HCEC 1CT (cell line): Measurements from ENCODE around the gene HNRNPA2B1.

Experiments
- DNase-seq: peaks from one replicate; pipeline ENCODE4 v3.0.0-alpha.2; 2017

HNRNPA2B1 gene

DNA sequence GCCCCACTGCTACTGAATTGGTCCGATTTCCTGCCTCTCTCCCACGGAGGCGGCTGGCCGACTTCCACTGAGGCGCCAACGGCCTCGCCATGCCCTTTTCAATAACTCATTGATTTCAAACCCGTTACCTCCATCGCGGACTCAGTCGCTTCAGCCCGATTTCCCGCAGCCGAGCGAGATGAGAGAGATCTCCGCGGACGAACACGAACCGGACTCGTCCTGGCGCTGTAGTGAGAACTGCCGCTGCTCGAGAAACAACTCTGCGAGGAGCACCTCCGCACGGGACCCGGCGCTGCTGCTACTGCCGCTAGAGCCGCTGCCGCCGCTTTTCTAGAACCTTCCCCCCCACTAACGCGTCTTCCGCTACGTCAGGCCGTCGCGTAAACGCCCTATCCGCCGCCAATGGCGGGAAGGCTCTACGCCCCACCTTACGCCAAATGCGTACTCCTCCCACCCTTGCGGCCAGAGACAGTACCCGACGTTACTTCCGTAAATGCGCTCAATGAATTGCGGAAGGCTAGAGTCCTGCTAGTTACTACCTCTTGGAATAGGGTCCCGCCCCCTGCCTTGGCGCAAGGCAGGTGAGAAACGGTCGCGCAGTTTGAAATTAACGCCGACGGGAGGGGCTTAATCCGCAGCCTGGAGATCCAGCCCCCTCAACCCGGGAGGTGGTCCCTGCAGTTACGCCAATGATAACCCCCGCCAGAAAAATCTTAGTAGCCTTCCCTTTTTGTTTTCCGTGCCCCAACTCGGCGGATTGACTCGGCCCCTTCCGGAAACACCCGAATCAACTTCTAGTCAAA, at the start of gene HNRNPA2B1:
HNRNPA2B1 (minus strand) TSS at position 303 of the 803 bp plus-strand sequence; CDS start at position 134, 169 bp downstream.
- DNase-seq = peak; percentile 92

DNA sequence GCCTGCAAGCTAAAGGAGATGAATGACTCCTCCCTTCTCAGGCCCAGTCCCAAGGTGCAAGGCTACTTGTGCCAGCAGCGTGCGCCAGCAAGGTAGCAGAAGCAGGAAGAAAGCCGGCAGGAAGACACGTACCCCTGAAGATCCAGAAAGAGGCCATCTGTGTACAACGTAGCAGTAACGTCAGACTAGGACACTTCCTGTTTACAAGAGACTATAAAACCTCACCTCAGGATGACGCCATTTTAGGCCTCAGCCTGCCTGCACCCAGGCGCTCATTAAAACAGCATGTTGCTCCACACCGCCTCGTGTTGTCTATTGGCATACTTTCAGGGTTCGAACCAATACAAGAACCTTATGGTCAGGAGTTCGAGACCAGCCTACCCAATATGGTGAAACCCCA, 49.7 kb upstream of the HNRNPA2B1 start:
- no peak for DNase-seq

DNA sequence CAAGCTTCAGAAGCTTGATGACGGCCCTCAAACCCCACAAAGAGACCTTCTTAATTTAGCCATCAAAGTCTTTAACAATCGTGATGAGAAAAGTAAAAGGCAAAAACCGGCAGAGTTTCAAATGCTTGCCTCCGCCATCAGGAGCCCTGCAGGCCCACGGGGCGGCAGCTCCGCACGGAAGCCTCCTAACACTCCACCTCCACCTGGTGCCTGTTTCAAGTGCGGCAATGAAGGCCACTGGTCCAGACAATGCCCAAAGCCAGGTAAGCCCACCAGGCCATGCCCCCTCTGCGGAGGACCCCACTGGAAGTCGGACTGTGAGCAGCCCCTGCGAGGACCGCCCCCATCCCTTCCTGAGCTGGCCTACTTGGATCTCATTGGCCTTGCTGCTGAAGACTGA, 44.6 kb upstream of the HNRNPA2B1 start:
- DNase-seq = no peak

DNA sequence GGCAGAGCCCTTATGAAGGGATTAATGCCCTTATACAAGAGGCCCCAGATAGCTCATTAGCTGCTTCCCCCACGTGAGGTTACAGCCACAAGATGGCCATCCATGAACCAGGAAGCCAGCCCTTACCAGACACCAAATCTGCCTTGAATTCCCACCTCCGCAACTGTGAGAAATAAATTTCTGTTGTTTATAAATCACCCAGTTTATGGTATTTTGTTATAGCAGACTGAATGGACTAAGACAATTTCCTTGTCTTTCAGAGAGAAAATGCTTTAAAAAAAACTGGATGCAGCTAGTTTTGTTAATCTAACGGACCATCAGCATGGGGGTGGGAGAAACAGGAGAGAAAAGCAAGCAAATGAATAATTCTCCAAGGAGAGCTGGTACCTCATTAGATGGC, 37.5 kb upstream of the HNRNPA2B1 start:
- DNase-seq = no peak

DNA sequence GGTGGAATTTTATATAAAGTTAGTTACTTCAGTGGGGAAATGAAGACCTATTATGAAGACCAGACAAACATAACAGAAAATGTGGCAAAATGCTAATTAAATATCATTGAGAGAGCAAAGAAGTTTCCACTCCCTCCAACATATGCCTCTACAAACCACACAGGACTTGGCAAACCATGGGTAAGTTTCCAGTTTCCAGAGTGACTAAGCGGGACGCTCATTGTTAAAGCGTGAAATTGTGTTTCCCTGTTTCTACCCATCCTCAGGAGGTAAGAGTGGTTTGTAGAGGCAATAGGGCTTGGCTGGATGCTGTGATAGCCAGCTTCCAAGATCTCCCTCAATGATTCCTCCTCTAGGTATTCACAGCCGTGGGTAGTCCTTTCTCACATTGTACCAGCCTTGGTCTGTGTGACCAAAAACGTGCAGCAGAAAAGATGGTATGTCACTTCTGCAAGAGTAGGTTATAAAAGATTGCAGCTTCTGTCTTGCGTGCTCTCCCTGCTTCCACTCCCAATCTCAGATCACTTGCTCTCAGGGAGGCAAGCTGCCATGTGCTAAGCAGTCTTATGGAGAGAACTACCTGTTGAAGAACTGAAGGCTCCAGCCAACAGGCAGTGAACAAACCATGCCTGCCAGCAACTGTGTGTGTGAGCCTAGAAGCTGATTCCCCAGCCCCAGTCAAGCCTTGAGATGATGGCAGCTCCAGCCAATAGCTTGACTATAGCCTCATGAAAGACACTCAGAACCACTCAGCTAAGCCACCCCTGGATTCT, 36.7 kb upstream of the HNRNPA2B1 start:
- no peak for DNase-seq

DNA sequence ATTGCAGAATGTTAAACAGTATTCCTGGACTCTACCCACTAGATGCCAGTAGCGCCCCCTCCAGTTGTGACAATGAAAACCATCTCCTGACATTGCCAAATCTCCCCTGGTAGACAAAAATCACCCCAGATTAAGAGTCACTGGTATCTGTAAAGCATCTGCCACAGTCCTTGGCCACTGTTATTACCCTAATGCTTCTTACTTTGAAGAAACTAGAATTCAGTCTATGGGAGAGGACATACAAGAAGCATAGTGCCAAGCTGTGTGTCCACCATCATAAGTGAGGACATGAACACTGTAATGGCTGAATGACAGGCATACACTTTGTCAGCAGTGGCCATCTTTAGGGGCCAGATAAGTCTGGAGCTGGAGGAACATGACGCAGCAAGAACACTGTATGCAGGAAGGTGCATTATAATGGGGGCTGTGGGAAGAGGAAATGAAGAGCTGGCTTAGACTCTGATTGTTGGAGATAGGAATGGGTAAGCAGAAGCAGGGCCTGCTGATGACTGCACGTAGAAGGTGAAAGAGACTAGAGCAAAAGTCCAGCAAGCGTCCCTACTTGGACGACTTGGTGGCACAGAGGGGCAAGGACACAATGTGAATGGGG, 33.5 kb upstream of the HNRNPA2B1 start:
- DNase-seq = no peak

DNA sequence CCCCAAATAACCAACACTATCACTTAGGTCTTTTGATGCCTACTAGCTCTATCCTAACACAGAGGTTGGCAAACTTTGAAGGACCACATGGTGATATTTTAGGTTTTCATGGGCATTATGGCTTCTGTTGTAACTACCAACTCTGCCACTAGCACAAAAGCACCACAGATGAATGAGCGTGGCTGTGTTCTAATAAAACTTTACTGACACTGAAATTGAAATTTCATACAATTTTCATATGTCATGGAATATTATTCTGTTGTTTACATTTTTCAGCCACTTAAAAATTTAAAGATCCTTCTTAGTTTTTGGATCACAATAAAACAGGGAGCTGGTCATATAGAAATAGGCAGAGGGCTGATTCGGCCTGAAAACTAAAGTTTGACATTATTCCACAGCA, 27.4 kb upstream of the HNRNPA2B1 start:
- no peak for DNase-seq

DNA sequence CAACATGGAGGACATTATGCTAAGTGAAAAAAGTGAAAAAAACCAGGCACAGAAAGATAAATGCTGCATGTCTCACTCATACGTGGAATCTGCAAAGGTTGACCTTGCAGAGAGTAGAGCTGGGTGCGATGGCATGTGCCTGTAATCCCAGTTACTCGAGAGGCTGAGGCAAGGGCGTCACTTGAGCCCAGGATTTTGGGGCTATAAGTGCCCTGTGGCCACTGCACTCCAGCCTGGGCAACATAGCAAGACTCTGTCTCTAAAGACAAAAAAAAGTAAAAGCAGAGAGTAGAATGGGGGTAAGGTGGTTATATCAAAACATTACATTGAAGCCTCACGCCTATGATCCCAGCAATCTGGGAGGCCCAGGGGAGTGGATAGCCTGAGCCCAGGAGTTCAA, 23.8 kb upstream of the HNRNPA2B1 start:
- DNase-seq = no peak

DNA sequence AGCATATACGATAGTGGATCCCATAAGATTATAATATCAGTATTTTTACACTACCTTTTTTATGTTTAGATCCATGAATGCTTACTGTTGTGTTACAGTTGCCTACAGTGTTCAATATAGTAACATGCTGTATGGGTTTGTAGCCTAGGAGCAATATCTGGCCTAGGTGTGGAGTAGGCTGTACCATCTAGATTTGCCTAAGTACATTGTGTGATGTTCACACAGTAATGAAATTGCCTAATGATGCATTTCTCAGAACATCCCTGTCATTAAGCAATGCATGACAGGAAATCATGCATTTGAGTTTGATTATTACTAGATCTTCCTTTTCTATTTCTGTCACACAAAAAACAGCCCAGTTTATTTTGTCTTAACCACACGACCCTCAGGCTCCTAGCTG, 15.5 kb upstream of the HNRNPA2B1 start:
- DNase-seq = no peak

DNA sequence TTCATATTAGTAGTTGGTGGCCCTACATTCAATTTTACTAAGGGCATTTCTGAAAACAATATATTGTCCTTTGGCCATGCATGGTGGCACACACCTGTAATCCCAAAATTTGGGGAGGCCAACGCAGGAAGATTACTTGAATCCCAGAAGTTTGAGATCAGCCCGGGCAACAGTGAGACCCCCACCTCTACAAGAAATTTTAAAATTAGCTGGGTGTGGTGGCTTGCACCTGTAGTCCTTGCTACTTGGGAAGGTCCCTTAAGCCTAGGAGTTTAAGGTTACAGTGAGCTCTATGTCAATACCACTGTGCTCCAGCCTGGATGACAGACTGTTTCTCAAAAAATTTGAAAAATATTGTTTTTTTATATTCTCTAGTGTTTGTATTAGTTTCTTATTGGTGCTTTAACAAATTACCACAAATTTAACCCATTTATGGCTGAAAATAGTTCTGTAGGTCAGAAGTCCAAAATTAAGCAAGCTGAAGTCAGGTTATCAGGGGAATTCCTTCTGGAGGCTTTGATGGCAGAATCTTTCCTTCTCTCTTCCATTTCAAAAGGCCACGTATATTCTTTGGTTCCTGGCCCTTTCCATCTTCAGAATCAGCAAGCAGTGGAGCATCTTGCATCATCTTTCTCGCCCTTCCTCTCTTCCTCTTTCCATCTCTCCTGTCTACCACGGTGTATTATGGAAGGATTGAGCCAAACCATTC, 13.4 kb upstream of the HNRNPA2B1 start:
- DNase-seq = no peak

DNA sequence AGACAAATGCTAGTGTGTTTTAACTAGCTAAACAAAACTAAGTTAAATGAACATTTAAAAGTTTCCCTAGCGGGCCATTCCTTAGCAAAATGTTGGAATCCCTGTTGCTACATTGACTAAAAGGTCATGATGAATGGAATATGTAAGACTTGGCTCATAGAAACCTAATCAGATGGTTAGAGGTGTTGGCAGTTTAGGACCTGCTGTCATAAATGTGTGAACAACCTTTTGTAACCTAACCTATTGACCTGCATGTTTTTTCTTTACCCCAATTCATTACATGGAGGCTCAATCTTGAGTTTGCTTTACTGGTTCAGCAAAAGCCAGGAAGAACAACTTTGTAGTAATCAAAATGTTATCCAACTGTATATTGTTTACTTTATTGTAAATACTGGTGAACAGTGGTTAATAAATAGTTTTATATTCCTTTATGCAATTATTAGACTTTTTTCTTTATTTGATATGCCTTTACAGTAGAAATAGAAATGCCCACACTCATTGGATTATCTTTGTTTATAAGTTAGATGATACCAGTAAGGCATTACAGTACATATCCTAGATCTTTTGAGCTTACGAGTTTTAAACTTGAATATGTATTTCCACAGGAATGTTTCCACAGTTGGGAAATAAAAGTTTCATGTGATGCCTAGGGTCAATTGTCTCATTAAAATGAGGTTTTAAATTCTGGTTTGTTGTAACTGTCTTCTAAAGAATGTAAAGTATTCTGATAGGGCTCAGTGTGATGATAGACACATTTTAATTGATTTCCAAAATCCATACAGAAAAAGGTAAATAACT, 12.6 kb upstream of the HNRNPA2B1 start:
- no peak for DNase-seq

DNA sequence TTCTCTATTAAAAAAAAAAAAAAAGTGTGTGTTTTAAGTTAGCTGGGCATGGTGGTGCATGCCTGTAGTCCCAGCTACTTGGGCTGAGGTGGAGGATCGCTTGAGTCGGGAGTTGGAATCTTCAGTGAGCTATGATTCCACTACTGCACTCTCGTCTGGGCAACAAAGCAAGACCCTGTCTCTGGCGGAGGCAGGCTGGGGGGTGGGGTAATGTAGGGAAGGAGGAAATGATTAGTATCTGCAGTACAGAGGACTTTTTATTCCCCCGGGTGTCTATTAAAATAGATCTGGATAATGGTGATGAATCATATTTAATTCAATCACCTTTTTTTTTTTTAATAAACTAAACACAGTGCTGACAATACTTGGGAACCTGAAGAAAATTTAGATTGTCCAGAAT, 7.5 kb upstream of the HNRNPA2B1 start:
- no peak for DNase-seq

DNA sequence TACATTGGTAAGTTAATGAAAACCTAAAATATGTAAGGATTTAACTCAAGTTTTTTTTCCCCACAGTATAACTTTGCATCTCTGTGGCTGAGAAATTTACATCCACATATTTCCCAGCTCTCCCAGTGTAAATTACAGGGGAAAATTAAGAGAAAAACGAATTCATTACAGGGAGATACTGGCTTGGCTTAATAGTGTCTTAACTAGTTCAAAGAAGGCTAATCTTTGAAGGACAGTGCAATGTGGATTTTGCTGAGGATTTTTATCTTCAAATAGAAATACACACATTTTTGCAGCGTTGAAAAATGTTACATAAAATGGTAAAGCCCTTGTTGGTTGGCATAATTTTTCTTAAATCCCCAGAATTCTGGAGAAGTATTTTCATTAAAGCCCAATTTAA, 2.5 kb upstream of the HNRNPA2B1 start:
- DNase-seq = no peak

DNA sequence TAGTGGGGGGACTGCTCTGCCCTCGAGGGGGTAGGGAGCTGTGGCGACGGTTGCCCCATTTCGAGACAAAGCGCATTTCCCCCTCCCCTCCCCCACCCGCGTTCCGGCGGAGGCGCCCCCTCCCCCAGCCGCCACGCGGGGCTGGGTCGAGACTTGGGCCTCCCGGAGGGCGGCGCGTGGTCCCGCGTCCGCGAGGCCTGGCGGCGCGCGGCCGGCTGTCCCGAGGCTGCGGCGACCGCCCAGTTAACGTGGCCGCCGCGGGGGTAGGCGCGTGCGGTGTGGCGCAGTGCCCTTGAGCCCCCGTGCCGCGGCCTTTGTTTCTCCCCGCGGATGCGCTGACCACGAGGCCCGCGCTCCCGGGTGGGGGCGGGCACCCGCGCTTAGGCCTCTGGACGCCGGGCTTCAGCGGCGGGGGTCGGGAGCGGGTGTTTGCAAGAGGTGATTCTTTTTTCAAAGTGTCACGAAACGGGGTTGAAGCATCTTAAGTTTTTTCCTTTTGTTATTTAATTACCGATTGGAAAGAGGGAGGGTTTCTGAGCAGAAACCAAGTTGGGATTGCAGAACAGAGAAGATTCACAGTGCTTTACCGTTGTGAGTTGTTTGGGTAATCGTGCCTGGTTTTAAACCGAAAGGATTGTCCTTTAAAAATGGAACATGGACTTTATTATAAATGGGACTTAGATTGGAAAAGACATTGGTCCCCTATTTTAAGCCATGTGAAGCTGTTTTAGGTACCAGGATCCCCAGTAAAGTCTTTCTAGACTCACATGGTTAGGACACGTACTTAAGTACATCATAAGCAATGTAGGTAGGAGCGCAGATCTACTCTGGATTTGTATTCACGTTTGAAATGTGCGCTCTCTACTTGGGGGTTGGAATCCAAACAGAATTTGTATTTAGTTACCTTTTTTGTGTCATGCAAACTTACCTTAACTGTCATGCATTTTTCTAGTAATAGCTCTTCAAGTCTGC, 1.8 kb upstream of the HNRNPA2B1 start:
- peak; percentile 25 for DNase-seq

DNA sequence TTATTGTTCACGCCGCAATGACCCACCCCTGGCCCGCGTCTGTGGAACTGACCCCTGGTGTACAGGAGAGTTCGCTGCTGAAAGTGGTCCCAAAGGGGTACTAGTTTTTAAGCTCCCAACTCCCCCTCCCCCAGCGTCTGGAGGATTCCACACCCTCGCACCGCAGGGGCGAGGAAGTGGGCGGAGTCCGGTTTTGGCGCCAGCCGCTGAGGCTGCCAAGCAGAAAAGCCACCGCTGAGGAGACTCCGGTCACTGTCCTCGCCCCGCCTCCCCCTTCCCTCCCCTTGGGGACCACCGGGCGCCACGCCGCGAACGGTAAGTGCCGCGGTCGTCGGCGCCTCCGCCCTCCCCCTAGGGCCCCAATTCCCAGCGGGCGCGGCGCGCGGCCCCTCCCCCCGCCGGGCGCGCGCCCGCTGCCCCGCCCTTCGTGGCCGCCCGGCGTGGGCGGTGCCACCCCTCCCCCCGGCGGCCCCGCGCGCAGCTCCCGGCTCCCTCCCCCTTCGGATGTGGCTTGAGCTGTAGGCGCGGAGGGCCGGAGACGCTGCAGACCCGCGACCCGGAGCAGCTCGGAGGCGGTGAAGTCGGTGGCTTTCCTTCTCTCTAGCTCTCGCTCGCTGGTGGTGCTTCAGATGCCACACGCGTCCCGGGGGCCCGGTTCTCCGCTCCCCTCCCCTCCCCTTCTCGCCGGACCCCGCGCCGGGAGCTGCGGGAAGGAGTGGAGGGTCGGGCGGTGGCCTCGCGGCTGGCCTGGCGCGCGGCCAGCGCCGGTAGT, 887 bp upstream of the HNRNPA2B1 start, which contains the start of gene CBX3:
CBX3 (plus strand) TSS at position 499 of the 772 bp plus-strand sequence. CDS start 1,254 bp downstream, outside the sequence.
- DNase-seq = peak; percentile 79

DNA sequence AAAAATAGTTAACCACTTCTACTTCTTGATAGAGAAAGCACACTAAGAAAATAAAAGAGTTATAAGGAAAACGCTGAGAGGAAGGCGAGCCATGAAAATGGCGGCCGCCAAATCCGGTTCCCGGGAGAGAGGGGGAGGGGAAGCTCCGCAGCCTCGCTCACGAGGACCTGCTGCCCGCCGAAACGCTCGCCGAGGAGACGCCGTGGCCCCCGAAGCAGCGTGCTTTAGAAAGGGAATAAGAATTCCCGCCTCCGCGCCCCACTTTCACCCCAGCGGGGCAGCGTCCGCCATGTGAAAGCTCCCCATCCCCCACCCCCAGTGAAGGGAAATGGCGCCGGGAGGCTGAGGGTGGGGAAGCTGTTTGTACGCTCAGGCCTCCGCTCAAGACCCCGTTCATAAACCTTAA, 505 bp downstream of the HNRNPA2B1 start:
- DNase-seq = peak; percentile 34

DNA sequence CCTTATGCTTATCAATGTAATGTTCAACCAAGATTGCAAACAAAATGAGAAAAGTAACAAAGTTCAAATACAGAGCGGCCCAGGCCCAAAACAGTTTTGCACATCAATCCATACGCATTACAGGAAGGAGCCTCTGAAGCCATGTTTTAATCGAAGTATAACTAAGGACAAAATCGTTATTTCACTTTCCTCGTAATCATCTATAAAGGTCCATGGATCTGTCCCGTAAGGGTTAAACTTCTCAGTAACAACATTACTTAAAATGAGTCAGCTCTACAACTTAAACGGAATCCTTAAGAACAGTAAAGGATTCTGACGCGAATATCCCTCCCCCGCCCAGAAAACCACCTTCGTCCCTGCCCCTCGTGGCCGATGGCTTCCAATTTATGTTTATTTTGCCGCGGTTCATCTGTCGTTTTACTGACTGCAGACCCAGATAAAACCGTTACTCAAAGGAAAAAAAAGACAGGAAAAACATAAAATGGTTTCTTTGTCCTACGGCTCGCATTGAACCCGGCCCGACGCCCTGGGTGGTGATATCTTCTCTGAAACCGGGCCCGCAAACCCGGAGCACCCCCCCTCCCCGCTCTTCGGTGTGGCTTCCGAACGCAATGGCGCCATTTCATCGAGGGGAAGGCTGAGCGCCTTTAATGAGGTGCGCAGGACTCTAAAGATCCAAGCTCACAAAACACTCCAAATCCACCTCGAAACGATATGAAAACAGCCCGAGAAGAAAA, 1.1 kb downstream of the HNRNPA2B1 start:
- DNase-seq = peak; percentile 33

DNA sequence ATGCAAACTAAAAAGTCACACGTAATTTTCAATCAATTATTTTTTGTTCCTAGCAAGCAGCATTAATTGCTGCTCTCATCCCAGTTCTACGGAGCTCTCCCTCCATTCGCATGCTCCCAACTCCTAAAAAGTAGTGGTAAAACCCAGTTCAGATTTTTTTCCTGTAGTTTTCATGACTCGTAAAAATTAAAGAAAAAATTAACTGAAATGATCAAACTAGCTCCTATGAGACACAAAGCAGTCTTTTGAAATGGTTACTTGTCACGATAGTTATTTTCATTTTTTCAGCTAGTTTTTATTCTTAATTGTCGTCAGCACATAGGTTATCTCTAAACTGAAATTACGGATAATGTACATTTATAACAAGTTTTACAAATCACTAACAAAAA, 1.8 kb downstream of the HNRNPA2B1 start:
- no peak for DNase-seq

DNA sequence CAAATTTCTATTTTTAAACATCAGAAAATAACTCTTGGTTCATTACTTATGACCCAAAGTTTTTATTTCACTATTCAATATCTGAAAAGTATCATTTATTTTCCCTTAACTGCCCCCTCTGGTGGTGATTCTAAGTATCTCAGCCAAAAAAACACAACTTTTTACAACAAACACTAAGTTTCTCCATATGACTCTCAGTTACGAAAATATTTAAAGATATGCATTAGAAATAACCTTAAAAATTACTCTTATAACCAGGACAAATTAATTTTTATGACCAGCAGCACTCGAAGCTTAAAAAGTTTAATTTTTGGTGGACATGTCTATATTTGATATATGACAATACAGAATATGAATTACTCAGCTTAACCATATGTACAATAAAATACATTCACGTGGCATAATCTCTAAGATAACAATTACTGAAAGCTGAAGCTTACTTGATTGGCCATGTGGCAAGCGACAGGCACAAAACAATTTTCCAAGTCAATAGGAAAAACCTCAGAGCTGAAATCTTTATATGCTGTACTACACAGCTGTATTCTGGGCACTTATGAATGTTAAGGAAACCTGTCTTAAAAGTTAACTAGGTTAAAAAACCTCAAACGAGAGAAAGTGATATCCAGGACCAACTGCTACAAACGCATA, 2.3 kb downstream of the HNRNPA2B1 start:
- DNase-seq = no peak
